Measurements from ENCODE around the gene C3AR1. TPM values are rescaled to one million over a fixed set of nuclear protein-coding genes. Genes with fewer than 3 reads are reported as not detected.

Gene C3AR1
- total RNA-seq, 2 donors from 2014 or later, result 0.66 to 3.9 TPM

DNA sequence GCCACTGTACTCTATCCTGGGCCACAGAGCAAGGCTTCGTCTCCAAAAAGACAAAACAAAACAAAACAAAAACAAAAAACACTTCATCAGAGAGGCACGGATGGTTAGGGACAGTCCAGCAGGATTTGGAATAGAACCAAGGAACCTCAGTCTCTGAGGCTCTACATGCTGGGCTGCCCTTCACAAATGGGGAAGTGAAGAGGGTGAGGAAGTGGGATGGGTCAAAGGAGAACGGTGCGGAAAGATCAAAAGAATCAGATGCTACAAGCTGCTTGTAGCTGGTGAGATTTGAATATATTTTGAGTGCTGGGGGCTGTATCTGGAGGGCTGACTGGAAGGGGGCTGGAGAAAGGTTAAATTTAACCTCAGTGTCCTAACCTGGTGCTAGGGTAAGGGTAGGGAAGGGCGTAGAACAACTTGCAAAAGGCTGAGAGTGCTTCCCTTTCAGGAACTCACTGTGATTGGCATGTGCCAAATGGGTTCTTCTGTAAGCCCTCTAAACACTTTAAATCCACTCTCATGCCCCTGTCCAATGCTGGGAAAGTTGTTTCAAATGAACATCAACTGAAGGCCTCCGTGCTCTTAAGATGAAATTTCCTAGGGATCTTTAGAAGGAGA is 29.0 kb downstream of the C3AR1 start:
- ATAC-seq, result no peak
- no peaks in the 10 kb centered on the region for H3K9me3 ChIP-seq
- H3K27ac ChIP-seq, result peak overlapping the region in 3 of 4 donors; percentile 4 to 67 (median 50)
- peaks cover 62% of the 10 kb centered on the region for H3K4me1 ChIP-seq
- no peak overlapping the region for H3K4me3 ChIP-seq
- 17 to 34% methylated on average over 6 of the region's 6 CpGs for WGBS, 2 donors
- intact Hi-C loops (cut with DNase I), result no loop called here
- no peaks in the 10 kb centered on the region for H3K36me3 ChIP-seq (replicated peaks in 1 of 2; ENCODE audit: insufficient read depth in 1 of 2, low read depth in 2 of 2)
- no peak for TF ChIP-seq CTCF (IDR thresholded peaks at IDR 0.05)
- no peak for TF ChIP-seq POLR2A (IDR thresholded peaks at IDR 0.05)
- DNase-seq, result peak in 1 of 4 donors; percentile 21
- H3K27me3 ChIP-seq, result no peaks in the 10 kb centered on the region

DNA sequence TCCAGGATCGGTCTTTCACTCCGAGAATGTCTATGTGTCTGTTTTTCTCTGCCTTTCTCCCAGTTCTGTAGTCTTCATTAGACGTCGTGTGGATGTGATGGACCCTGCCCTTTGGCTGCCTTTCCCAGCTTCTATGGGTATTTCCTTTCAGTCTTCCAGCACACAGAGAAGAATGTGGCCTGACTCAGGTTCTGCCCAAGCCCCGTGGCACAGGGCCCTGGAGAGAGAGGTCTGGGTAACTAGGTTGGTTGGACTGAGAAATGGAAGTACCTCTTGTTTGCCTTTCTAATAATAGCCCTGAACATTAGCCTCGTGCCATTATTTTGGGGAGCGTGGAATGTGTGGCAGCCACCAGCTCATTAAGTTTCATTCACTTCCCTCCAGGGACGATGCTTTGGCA is 29.8 kb downstream of the C3AR1 start:
- Histone ChIP-seq H3K9me3 (no peaks in the 10 kb centered on the region), H3K27ac (peak overlapping the region in 2 of 4 donors; percentile 50 to 93), H3K4me3 (no peak overlapping the region), H3K27me3 (no peaks in the 10 kb centered on the region), H3K4me1 (peaks cover 69% of the 10 kb centered on the region), H3K36me3 (replicated peaks in 1 of 2; ENCODE audit: insufficient read depth in 1 of 2, low read depth in 2 of 2) (no peaks in the 10 kb centered on the region)
- ATAC-seq (no peak), DNase-seq (peak in 3 of 4 donors; percentile 27 to 45 (median 42))
- intact Hi-C loops (cut with DNase I), result no loop called here
- 28 to 42% methylated on average over 7 to 8 of the region's 8 CpGs for WGBS, 2 donors
- TF ChIP-seq CTCF (IDR thresholded peaks at IDR 0.05), result no peak
- no peak for TF ChIP-seq POLR2A (IDR thresholded peaks at IDR 0.05)

DNA sequence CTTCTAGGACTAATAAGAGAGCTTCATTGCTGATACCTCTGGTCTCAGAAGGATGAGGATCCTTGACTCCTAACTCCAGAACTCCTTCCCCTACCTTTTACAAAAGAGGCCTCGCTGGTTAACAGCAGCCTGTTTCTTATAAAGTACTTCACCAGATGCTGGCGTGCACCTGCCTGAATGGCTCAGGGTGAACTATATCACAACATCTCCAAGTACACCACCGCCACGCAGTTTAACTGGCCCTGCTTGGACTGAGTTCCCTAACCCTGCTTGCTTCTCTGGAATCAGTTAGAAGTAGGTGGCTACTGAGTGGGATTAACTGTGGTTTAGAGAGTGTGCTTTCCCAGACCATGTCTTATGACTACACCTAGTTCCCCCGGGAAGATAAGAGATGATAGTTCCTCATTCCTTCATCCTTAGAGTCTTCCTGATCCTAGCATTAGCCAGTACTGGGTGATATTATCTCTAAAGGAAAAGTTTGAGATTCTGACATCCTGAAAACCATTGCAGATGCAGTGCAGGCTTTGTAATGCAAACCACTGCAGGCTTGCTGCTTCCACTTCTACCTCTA is 30.6 kb downstream of the C3AR1 start:
- H3K36me3 ChIP-seq (replicated peaks in 1 of 2; ENCODE audit: insufficient read depth in 1 of 2, low read depth in 2 of 2), result no peaks in the 10 kb centered on the region
- peak overlapping the region in 3 of 4 donors; percentile 17 to 94 (median 93) for H3K27ac ChIP-seq
- DNase-seq, result peak in 1 of 4 donors; percentile 35
- H3K9me3 ChIP-seq, result no peaks in the 10 kb centered on the region
- no peaks in the 10 kb centered on the region for H3K27me3 ChIP-seq
- WGBS, 2 donors, result 15 to 37% methylated on average over 5 of the region's 5 CpGs
- peaks cover 69% of the 10 kb centered on the region for H3K4me1 ChIP-seq
- intact Hi-C loops (cut with DNase I), result no loop called here
- ATAC-seq, result no peak
- no peak overlapping the region for H3K4me3 ChIP-seq
- TF ChIP-seq POLR2A (IDR thresholded peaks at IDR 0.05) (no peak), CTCF (IDR thresholded peaks at IDR 0.05) (no peak)

- peaks cover 69% of the 10 kb centered on the region for H3K4me1 ChIP-seq
- no peak for ATAC-seq
- H3K9me3 ChIP-seq, result no peaks in the 10 kb centered on the region
Observed at GRCh38 chr12:8034802-8035201, 31.4 kb downstream of the C3AR1 start.

More at GRCh38 chr12:8034802-8035201, 31.4 kb downstream of the C3AR1 start:
- intact Hi-C loops (cut with DNase I), result no loop called here
- H3K27me3 ChIP-seq, result no peaks in the 10 kb centered on the region
- no peak for DNase-seq
- no peaks in the 10 kb centered on the region for H3K36me3 ChIP-seq (replicated peaks in 1 of 2; ENCODE audit: insufficient read depth in 1 of 2, low read depth in 2 of 2)
- TF ChIP-seq POLR2A (IDR thresholded peaks at IDR 0.05) (no peak), CTCF (IDR thresholded peaks at IDR 0.05) (no peak)
- peak overlapping the region in 3 of 4 donors; percentile 93 to 94 (median 93) for H3K27ac ChIP-seq
- no peak overlapping the region for H3K4me3 ChIP-seq

Measured in body of pancreas (tissue), 4 donors.